HG03469 (cell line): ENCODE data around the gene SPINK9.
"Not testable (repeated sequence)": the region's sequence is repeated elsewhere in the genome, so short reads cannot be mapped to it uniquely, and the experiment has no call there.

ENCODE experiments used
- ATAC-seq: cut with Tn5 transposase; IDR thresholded peaks from one replicate; pipeline ENCODE4 v1.9.1; 2021; ENCODE audit warnings: mild to moderate bottlenecking, moderate library complexity, moderate number of reproducible peaks; ENCODE audit not compliant: unreplicated experiment

The SPINK9 gene, protein sequence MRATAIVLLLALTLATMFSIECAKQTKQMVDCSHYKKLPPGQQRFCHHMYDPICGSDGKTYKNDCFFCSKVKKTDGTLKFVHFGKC

DNA sequence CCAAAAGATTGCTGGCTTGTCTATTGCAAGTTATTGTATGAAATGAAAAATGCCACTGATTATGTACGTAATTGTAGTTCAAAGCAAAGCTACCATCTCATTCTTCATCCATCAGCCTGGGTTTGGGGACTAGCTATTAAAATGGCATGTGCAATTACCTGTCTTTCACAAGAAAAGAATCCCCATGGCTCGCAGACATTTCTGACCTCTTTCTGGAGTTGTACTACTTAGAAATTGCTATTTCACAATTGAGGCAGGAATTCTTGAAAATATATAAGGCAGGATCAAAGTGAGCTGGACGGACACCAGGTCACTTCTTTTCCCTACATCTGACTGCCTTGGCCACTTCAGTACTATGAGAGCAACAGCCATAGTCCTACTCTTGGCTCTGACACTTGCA, at the start of gene SPINK9:
TSS of gene SPINK9 (plus strand) at position 301 of the 400 bp plus-strand sequence. CDS start at position 356, 55 bp downstream.
- no peak for ATAC-seq

DNA sequence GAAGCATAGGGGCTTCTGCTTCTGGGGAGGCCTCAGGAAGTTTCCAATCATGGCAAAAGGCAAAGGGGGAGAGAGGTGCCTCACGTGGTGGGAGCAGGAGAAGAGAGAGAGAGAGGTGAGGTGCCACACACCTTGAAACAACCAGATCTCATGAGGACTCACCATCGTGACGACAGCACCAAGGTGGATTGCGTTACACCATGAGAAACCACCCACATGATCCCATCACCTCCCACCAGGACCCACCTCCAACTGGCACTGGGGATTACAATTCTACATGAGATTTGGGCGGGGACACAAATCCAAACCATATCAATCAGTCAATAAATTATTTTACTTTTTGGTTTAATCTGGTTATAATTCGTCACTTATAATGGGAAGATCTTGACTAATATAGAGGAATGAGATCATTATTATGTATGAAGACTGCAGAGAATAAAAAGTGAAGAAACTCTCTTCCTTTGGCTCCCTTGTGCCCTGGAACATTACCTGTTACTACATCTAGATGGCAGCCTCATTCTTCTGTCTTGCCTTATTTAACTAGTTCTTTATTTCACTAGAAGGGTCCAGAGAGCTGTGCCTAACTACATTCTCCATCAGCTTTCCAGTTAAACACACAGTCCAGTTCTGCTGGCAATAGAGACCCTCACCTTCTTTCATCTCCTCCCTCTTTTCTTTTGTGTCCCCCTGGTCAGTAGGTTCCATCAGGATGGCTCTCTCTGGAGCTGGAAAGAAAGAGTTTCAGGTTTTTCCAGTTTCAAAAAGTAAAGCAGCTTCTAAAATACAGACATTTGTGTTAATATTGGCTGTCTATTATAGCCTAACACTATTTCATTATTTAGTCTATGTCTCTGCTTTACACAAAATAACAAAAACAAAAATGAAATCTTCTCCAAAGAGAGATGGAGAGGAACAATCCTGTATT, 44.8 kb upstream of the SPINK9 start:
- ATAC-seq, result no peak

DNA sequence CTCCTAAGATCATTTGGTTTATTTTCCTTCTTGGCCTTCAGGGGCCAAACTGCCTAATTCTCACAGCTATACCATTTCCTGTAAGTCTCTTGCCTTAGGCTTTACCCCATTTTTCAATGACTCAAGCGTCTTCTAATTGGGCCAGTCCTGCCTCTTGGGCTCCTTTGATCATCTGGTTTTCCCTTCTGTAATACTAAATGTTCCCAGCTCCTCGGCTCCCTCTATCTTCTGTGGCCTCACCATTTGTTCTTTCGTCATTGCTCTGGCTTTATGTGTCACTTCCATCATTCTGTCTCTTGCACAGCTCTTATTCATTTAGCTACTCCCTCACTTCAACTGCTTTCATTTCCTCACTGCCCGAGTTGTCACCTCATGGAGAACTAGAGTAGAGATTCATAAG, 37.6 kb upstream of the SPINK9 start:
- no peak for ATAC-seq

DNA sequence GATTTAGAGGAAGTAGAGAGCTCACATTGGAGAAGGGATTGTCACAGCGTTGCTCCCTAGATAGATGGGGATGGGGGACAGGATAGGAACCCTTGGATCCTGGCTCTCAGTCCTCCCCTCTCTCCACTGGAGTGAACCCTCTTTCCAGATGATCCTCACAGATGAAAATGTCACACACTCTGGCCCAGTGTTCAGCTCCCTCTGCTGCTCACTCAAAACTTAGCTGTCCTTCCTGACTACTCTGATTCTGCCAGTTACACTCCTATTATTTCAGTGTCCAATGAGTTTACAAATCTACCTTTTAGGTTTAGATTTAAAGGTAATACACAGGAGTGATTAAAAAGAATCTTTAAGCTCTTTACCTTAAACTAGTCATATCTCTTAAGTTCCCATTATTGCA, 28.9 kb upstream of the SPINK9 start:
- no peak for ATAC-seq

DNA sequence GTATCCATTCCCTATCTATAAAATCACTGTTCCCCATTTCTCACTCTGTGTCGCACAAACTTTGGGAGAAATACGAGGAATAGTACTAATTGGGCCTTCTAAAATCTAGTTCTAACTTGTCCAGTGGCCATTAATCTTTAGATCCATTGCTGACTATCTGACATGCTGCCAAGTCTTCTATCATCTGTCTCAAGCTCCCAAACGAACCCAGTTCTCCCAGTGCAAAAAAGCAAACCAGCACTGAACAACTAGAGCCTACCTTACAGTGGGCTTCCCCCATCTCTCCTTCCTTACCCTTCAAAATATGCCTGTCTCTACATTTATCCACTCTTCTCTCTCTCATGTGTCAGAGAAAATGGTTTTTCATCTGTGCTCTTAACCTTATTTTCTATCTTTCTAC, 26.3 kb upstream of the SPINK9 start:
- ATAC-seq, result no peak

DNA sequence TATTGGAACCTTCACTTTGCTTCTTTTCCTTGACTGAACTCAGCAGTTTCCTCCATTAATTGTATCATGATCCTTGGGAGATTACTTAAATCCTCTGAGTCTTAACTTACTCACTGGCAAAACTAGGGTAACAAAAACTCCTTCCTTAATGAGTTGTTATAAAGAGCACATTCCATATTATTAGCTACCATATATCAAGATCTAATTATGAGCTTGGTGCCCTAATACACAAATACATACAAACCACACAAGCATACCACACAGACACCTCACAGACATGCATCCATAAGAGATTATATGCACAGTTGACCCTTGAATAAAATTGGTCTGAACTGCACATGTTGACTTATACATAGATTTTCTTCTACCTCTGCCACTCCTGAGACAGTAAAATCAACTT, 25.6 kb upstream of the SPINK9 start:
- ATAC-seq, result no peak

DNA sequence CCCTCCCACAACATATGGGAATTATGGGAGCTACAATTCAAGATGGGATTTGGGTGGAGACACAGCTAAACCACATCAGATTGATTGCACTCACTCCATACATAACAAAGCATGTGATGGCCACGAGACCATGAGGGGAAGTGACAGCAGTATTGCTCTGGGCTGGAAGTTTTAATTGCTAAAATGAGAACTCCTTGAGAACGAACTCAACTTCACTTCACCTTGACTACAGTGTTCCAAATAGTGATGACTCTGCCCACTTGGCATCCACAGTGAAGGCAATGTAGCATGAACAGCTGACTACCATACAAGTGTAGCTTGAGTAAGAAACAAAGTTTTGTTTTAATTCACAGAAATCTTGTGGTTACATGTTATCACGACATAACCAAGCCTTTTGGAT, 23.9 kb upstream of the SPINK9 start:
- no peak for ATAC-seq

DNA sequence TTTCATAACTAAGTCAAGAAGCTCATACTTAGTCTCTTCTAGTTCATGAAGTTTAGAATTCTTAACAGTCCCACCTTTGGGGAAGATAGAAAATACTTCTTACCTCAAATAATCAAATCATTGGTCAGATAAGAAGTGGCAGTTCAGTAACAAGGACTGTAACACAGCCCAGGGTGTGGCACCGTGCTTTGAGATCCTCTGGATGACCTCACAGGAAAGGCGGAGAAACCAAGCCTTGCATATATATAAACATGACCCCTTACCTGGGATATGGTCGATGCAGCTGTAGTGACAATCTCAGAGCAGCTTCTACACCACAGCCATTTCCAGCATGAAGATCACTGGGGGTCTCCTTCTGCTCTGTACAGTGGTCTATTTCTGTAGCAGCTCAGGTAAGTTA, 23.2 kb upstream of the SPINK9 start, which contains the start of gene SPINK7:
TSS of gene SPINK7 (plus strand) at position 271 of the 400 bp plus-strand sequence. CDS start at position 332, 61 bp downstream.
- ATAC-seq, result no peak

DNA sequence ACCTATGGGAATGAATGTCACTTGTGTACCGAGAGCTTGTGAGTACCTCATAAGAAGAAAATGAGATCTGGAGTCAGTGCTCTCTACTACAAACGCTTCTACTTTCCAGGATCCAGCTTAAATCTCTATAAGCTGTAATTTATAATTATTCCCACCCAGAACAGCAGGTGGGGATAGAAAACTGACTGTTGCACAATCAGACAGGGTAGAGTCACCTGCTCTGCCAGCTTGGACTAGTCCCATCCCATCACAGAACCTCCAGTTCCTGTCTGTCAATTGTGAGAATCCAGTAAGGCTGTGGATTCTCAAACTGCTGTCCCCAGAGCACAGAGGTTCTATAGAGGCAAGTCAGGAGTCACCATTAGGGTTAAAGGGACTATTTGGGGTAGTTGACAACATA, 21.2 kb upstream of the SPINK9 start:
- no peak for ATAC-seq

DNA sequence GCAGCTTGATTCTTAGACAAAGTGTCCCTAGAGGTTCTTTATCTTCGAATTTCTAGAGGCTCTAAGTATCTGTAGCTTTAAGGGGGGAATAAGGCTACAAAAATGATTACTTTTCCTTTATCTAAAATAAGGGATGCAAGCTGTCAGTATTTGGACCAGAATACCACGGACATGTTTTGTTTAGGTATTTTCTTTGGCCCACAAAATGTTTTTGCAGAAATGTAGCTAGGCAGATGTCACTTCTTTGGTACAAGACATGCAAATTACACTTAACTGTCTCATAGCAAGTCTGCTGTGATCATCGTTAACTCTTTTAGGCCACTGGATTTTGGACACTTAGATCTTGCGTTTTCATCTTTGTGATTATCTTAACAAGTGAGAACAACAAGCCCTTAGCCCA, 20.6 kb upstream of the SPINK9 start:
- no peak for ATAC-seq

DNA sequence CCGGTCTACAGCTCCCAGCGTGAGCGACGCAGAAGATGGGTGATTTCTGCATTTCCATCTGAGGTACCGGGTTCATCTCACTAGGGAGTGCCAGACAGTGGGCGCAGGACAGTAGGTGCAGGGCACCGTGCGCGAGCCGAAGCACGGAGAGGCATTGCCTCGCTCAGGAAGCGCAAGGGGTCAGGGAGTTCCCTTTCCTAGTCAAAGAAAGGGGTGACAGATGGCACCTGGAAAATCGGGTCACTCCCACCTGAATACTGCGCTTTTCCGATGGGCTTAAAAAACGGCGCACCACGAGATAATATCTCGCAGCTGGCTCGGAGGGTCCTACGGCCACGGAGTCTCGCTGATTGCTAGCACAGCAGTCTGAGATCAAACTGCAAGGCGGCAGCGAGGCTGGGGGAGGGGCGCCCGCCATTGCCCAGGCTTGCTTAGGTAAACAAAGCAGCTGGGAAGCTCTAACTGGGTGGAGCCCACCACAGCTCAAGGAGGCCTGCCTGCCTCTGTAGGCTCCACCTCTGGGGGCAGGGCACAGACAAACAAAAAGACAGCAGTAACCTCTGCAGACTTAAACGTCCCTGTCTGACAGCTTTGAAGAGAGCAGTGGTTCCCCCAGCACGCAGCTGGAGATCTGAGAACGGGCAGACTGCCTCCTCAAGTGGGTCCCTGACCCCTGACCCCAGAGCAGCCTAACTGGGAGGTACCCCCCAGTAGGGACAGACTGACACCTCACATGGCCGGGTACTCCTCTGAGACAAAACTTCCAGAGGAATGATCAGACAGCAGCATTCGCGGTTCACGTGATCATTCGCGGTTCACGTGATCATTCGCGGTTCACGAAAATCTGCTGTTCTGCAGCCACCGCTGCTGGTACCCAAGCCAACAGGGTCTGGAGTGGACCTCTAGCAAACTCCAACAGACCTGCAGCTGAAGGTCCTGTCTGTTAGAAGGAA, 15.1 kb upstream of the SPINK9 start:
- ATAC-seq, result not testable (repeated sequence)

DNA sequence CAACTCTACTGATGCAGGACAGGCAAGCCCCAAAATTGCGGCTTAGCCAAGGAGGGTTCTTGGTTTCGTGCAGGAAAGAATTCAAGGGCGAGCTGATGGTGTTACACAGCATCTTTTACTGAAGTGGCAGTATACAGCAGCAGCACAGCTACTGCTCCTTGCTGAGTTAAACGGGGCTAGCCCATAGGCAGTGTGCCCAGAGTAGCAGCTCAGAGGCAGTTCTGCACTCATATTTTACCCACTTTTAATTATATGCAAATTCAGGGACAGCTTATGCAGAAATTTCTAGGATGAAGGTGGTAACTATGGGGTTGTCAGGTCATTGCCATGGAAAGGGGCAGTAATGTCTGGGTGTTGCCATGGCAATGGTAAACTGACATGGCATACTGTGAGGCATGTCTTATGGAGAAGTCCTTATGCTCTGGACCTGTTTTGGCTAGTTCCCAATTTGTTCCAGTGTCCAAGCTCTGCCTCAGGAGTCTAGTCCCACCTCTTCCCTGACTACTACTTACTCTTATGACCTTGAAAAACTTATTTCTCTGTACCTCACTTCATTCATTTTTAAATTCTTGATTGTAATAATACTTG, 2.0 kb upstream of the SPINK9 start:
- ATAC-seq, result no peak

DNA sequence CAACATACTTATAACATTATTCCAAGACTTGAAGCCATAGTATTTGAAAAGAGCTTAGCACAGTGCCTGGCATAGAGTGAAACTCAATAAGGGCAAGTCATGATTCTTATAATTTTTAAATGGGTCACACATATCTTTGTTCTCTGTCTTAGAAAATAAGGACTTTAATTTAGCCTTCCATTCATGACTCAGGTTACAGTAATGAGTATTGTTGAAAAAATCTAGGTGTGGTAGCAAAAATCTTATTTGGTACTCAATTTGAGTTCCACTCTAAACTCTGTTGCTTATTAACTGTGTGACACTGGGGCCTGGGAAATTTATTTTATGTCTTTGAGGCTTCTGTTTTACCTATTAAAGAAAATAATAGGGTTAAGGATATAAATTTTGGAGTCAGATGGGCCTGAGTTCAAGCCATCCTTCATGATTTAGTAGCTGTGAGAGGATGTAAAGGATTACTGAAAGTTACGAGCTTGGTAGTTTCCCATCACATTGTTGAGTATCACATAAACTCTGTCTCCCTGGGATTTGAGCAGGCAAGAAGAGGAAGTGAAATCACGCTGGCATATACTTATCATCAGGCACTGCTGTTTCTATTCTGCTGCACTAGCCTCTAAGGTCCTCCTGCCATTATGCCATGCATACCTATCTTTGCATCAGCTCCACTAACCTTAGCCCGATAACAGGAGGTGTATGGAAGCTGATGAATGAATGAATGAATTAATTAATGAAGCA, 1.5 kb downstream of the SPINK9 start:
- ATAC-seq, result peak; percentile 92

DNA sequence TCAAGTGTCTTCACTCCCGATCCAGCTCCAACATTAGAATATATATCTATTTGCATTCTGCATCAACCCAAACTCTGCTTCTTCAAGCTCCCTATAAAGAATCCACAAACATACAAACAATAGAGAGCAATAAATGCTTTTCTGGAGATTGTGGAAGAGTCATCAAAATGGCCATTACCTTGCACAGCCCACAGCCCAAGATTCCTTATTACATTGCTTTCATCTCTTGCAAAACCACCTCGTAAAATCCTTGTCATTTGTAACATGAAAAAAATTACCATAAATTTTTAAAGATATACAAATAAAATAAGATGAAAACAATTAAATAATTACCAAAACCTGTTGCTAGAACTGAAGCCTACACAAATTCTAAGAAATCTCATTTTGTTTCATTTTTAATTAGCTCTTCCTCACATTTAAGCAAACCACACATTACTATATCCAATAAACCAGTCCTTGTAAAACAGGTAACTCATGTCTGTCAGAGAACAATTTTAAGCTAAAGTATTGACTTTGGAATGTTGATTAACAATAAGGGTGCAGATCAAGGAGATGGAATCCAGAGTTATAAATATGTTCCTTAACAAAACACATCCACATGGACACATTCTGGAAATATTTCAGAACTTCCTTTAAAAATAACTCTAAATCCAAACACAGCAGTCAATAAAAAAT, 7.1 kb downstream of the SPINK9 start:
- no peak for ATAC-seq

DNA sequence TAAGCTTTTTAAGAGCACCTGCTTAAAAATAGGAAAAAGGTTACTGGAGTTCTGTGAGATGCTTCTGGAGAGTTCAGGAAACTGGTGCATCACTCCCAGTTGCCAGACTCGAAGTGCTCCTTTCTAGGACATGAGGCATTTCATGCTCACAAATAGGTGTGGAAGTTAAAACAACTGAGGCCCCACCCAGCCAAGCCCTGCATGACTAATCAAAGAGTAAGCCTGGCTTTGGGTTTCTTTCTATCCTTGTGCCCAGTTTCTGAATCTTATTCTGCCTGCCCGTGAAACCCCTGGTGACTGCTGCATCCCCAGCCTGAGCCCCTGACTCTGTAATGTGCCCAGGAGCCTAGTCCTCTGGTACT, 7.7 kb downstream of the SPINK9 start:
- ATAC-seq, result no peak

DNA sequence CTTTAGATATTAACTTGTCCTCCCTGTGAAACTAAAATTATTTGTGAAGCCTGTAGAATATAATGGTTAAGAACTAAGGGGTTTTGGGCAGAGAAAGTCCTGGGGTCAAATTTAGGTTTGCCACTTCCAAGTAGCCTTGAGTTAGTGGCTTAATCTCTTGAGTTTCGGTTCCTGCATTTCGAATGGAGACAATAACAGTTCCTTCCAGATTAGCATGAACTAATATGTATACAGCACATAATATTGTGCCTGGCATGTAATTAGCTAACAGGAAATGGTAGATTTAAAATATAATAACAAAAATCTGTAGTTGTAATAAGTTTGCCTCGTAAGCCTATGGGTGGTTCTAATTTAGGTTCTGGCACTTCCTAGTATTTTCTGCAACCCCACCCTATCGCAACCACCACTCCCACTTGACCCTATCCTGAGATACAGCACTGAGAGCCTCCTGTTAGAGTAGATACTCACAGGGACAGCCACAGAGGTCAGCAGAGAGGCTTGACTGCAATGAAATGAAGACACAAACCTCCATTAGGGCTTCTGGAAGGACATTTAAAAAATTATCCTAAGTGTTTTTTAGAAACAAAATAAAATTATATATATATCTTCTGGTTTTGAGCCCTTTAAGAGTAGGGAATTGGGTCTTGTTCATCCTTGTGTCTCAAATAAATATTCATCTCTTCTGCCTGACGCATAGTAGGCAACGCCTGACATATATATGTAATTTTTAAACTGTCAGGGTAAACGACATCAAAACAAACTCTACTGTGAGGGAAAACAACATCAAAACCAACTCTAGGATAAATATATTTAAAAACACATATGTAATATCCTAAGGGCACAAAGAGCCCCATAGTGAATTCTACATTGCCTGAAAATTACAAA, 8.5 kb downstream of the SPINK9 start:
- ATAC-seq, result no peak

DNA sequence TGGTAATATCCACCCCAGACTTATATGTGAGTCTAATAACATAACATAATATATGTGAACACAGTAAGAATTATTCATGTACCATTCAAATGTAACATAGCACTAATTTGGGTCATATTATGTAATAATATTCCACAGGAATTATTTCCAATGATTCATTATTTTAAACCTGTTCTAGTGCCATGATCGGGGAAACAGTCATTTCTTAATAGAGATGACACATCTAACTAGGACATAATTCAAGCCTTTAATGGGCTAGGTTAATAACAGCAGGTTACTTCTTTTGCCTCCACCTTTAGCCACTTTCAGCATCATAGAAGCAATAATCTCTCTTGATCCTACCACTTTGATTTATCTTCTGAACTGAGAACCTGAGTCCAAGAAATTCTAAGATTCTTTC, 12.3 kb downstream of the SPINK9 start:
- no peak for ATAC-seq

DNA sequence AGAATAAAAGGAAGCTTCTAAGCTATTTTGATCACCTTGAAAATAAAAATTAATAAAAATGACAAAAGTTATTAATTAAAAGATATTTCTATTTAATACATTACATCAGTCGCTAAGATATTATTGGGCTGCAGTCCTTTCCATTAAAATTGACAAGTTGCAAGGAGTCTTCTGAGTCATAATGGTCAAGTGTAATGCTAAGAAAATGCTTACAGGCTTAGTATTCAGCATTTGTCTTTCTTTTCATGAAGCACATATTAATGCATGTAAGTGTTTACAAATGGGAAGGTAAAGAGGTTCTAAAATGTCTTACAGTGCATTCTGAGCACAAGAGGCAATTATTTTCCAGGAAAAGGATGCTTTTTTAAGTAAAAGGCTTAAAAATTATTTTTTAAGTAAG, 17.3 kb downstream of the SPINK9 start:
- ATAC-seq, result no peak

DNA sequence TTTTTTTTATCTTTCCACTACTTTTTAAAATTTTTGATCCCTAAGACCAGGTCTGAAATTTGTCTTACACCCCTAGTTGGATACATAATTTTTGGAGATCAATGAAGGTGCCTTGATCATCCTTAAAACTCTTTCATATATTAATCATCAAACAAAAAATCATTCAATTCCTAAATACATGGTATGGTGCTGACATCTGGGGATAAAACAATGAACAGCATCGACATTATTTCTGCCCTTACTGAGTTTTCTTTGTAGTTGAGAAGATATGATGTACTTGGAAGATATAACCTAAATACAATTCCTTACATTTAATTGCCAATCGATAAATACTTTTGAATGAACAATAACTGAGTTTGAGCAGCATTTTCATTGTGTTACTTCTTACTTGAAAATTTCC, 18.3 kb downstream of the SPINK9 start:
- ATAC-seq, result no peak
